ENCODE measurements around the gene PYGL.

GRCh38 chr14:50856660-50857059, 87.6 kb downstream of the PYGL start:
- TF ChIP-seq CTCF (conservative IDR thresholded peaks at IDR 0.05) = no peak
- TF ChIP-seq EZH2 (IDR thresholded peaks at IDR 0.05; ENCODE audit: low read depth) = no peak

Data from PC-9 (cell line).